NCI-H2196 (cell line): Measurements from ENCODE around the gene NDUFAF8.

Experiments
- DNase-seq: peaks from one replicate; lab custom pipeline; 2025; ENCODE audit not compliant: unreplicated experiment; lab: John Stamatoyannopoulos, UW

Gene NDUFAF8

DNA sequence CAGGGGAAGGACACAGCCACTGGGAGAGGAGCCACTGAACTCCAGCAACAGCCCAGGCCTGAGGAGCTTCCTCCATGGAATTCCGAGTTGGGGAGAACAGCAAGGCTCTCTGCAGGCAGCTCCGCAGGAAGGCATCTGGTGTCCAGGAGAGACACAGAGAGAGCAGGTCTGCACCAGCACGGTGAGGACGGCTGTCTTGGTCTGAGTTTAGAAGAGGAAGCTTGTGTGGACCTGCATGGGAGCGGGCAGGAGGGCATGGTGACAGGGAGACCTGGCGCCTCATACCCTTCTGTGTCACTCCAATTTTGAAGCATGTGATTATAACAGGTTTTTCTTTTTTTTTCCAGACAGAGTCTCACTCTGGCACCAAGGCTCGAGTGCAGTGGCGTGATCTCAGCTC lies 49.6 kb downstream of the NDUFAF8 start:
- no peak for DNase-seq

DNA sequence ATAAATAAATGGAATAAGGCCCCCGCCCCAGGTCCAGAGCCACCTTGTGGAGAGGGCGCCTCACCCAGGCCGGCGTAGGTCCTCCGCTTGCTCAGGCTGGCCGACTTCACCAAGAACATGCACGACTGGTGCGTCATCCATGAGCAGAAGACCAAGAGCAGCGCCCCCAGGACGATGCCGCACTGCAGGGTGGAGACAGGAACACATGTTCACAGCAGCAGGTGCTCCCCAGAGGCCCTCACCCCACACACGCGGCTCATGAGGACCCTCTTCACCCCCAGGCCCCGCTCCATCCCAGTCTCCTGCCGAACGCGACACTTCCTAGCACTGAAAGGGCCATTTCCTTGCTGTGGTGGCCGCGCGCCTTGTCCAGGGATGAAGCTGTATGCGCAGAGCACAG lies 50.5 kb downstream of the NDUFAF8 start:
- no peak for DNase-seq

DNA sequence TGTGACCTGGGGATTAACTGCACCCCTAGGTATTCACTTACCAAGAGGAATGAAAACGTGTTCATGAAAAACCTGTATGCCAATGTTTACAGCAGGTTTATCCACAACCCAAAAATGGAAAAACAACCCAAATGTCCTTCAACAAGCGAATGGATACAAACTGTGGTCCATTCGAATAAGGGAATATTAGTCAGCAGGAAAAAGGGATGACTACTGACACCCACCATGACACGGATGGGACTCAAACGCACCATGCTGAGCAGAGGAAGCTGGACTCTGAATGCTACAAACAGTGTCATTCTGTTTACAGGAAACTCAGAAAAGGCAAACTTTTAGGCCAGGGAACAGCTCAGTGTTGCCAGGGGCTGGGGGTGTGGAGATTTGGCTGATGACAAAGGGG lies 51.1 kb downstream of the NDUFAF8 start:
- DNase-seq: no peak
